HG02981 (cell line): ENCODE results near the gene SLC12A6.
A peak's percentile ranks its signal among the peaks of the same experiment; 100 is the strongest.
"Not testable (repeated sequence)": the region's sequence is repeated elsewhere in the genome, so short reads cannot be mapped to it uniquely, and the experiment has no call there.

Source experiments
- ATAC-seq: cut with Tn5 transposase; IDR thresholded peaks from one replicate; pipeline ENCODE4 v1.9.1; 2021; ENCODE audit warnings: mild to moderate bottlenecking, moderate library complexity; ENCODE audit not compliant: unreplicated experiment

Gene SLC12A6

DNA sequence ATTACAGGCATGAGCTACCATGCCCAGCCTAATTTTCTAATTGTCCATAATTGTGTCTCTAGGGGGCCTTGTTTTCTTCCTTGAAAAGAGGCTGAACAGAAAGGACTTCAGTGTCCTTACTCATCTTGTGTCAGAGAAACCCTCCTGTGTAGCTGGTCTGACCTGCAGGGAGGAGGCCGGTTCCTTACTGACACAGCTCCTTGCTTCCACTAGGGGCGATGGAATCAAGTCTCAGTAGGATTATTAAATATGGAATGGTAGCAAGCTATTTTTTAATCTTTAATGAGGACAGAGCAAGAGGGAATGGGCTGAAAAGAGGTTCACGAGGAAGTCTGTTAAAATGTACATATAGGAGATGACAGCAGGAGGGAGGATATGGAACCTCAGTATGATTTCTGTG lies 20.8 kb upstream of the SLC12A6 start:
- ATAC-seq = no peak

DNA sequence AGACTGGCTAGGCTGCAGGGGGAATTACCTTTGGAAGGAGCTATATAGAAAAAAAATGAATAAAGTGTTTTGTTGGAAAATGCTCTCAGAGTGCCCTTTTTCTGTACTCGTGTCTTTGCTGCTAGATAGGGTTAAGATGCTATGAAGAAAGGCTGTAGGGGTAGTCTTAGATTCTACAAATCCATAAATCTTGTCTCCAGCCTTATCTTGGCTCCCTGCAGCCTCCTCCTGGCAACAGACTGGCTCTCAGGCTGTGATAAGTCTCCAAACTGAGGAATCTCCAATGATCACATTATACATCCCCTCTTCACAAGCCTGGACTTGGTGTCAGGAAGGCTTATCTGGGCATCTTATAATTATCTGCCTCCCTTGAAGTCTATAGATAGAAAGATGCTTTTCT lies 20.1 kb upstream of the SLC12A6 start:
- ATAC-seq = no peak

DNA sequence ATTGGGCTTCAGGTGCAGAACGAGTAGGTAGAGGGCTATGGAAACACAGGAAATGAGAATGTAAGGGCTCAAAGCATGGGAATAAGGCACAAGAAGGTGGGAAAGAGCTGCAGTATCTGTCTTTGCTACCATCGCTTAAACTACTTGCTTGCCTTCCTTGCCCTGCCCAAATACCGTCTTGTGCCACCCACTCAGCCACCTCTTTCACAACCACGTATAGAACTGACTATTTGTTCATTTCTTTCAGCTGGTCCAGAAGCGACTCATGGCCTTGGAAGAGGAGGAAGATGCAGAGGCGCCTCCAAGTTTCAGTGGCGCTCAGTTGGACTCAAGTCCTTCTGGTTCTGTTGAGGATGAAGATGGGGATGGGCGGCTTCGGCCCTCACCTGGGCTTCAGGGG lies 17.7 kb upstream of the SLC12A6 start:
- no peak for ATAC-seq

DNA sequence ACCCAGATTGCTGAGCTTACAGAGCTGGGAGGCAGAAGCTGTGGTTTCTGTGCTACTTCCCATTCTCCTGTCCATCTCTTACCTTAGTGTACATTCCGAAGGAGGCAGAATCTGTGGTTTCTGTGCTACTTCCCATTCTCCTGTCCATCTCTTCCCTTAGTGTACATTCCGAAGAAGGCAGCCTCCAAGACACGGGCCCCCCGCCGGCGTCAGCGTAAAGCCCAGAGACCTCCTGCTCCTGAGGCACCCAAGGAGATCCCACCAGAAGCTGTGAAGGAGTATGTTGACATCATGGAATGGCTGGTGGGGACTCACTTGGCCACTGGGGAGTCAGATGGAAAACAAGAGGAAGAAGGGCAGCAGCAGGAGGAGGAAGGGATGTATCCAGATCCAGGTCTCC lies 16.7 kb upstream of the SLC12A6 start:
- no peak for ATAC-seq

DNA sequence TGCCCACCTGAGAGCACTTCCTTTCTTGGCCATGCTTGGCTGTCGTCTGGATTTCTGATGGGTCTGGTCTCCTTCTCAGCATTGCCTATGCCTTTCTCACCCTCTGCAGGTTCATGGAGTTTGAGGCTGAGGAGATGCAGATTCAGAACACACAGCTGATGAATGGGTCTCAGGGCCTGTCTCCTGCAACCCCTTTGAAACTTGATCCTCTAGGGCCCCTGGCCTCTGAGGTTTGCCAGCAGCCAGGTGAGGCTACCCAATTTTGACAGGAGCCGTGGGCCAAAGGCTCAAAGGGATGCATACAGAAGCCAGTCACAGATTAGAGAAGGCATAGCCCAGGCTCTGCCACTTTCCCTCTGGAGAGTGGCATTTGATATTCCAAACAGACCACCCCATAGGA lies 16.0 kb upstream of the SLC12A6 start:
- no peak for ATAC-seq

DNA sequence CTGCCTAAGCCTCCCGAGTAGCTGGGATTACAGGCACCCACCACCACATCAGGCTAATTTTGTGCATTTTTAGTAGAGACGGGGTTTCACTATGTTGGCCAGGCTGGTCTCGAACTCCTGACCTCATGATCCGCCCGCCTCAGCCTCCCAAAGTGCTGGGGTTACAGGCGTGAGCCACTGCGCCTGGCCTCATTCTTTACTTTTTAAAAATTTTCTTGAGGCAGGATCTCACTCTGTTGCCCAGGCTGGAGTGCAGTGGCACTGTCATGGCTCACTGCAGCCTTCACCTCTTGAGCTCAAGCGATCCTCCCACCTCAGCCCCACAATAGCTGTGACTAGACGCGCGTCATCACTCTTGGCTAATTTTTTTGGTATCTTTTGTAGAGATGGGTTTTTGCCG lies 15.4 kb upstream of the SLC12A6 start:
- ATAC-seq = not testable (repeated sequence)

DNA sequence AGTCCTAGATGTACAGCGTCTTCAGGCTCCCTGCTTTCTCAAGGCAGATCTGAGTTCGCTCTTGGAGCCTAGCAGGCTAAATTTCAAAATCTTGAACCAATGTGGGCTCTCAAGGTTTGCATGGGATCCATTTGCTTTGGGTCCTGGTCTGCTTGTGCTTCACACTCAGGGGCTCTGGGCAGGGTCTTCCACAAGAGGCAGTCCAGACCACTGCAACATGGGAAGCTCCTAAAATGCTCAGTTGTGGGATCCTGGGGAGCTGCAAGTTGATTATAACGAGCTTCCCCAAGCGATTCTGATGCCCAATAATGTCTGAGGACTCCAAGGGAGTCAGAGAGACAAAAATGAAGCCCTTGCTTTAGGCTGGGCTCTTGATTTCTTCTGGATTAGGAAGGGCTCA lies 12.2 kb upstream of the SLC12A6 start:
- no peak for ATAC-seq

DNA sequence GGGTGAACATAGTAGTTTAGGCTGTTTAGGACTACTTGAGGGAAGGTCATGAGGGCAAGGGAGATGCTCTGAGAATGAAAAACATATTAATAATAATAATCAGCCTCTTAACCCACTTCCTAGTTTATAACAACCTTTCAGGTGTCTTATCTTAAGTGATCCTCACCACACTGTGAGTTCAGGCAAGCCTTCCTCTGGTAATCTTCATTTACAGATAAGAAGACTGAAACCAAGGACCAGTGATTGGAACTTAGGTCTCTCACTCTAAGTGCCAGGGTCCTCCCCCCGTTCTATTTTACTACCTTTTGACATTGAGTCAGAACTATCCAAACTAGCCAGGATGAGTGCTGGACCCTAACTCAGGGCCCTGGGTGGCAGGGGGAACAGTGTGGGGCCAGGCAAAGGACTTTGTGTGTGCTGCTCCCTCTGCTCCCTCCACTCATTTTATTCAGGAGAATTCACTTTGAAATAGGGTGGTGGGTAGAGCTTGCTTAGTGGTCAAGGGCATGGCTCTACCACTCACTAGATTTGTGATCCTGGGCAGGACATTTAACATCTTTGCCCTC lies 11.2 kb upstream of the SLC12A6 start:
- no peak for ATAC-seq

DNA sequence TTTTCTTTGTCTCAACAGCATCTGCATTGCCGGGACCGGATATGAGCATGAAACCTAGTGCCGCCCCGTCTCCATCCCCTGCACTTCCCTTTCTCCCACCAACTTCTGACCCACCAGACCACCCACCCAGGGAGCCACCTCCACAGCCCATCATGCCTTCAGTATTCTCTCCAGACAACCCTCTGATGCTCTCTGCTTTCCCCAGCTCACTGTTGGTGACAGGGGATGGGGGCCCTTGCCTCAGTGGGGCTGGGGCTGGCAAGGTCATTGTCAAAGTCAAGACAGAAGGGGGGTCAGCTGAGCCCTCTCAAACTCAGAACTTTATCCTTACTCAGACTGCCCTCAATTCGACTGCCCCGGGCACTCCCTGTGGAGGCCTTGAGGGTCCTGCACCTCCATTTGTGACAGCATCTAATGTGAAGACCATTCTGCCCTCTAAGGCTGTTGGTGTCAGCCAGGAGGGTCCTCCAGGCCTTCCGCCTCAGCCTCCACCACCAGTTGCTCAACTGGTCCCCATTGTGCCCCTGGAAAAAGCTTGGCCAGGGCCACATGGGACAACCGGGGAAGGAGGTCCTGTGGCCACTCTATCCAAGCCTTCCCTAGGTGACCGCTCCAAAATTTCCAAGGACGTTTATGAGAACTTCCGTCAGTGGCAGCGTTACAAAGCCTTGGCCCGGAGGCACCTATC lies 10.5 kb upstream of the SLC12A6 start:
- no peak for ATAC-seq

DNA sequence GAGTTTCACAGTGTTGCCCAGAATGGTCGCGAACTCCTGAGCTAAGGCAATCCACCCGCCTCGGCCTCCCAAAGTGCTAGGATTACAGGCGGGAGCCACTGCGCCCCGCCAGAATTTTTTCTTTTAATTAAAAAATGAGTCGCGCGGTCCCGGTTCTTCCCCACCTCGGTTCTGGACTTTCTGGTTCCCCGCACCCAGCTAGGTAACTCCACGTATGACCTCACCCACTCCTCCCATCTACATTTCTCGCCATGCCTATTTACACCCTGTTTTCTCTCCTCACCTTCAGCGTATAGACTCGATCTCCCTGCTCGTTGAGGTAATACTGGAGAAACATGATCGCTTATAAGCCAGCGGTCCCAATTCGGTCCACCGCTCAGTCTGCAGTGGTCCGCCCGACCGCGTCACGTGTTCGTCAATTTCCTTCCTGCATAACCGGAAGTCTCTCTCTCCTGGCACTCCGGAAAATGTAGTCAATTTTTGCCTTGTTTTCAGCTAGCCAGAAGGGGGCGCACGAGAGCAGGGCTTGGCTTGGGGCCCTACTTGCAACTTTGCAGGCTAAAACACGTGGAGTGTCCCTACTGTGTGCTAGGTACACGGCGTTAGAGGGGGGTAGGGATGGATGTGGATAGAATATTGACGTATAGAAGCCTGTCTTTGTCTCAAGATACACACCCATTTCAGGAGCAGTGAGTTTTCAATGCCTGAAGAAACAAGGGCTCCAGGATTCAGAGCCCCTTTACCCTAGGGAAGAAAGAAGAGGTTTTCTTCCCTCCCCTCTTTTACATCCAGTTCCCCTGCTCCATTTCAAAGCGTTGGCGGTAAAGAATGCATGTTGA lies 5.4 kb upstream of the SLC12A6 start, which contains the start of the genes NOP10 and NUTM1:
Gene NOP10 (minus strand): TSS at position 400 of the 839 bp plus-strand sequence. CDS start 63 bp downstream, at position 337.
Gene NUTM1 (plus strand): TSS at position 579 of the 839 bp plus-strand sequence. CDS start 382 bp downstream, outside the sequence.
- peak; percentile 90 for ATAC-seq

DNA sequence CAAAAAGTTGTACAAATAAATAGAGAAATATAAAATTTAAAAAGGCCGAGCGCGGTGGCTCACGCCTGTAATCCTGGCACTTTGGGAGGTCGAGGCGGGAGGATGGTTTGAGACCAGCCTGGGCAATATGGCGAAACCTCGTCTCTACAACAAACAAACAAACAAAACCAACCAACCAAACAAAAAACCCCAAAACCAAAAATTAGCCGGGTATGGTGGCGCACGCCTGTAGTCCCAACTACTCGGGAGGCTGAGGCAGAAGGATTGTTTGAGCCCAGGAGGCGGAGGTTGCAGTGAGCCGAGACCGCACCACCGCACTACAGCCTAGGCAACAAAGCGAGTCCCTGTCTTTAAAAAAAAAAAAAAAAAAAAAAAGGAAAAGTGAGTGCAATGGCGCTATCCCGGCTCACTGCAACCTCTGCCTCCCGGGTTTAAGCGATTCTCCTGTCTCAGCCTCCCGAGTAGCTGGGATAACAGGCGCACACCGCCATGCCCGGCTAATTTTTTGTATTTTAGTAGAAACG lies 4.7 kb upstream of the SLC12A6 start:
- ATAC-seq = not testable (repeated sequence)

DNA sequence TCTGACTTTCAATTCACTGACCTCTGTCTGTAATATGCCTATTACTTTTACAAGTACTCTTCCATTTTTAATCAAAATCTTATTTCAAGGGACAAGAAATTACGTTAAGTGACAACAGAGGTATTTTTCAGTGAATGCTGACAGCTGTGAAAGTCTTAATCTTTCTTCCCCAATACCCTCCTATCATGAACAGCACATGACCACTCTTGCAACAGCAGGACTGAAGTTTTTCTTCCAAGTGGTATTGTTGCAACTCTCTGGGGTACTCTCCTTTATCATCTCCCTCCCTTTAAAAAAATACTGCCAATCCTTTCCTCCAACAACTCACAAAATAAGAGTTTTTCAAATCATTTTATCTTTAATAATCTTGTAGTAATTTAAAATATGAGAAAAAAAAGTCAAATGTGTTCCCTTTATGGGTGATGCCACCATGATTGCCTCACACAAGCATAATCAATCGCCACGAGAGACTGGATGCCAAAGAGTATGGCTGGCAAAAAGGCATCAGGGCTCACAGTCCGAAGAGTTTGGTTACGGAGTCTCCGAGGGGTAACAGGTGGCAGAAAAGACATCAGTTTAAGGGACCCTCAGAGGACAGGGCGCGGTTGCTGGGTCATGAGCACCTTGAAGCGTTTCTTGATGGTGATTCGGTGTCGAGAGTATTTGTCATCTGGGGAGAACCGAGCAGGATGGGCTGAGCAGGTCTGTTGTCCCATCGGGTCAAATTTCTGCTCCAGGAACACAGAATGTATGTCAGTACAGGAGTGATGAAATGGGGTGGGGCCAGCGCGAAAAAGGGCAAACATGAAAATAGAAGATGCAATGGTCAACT lies 4.0 kb upstream of the SLC12A6 start:
- no peak for ATAC-seq

DNA sequence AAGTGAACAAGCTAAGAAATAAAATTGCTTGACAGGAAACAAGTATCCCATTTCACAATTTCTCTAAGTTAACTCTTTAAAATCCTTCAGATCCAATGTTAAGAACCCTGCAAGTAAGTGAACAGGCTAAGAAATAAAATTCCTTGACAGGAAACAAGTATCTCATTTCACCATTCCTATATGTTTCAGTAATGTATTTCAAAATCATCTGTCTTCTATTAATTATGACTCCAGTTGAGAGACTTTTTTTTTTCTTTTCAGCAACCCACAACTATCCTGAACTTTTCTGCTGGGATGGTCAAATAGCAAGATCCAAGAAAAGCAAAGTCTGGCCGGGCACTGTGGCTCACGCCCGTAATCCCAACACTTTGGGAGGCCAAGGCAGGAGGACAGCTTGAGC lies 2.4 kb upstream of the SLC12A6 start:
- no peak for ATAC-seq

DNA sequence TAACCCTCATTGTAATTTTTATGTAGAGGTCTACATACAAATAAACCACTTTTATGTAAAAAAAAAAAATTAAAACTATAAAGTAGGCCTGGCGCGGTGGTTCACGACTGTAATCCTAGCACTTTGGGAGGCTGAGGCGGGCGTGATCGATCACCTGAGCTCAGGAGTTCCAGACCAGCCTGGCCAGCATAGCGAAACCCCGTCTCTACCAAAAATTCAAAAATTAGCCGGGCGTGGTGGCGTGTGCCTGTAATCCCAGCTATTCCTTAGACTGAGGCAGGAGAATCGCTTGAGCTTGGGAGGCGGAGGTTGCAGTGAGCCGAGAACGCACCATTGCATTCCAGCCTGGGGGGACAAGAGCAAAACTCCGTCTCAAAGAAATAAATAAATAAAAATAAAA lies 766 bp upstream of the SLC12A6 start:
- no peak for ATAC-seq

DNA sequence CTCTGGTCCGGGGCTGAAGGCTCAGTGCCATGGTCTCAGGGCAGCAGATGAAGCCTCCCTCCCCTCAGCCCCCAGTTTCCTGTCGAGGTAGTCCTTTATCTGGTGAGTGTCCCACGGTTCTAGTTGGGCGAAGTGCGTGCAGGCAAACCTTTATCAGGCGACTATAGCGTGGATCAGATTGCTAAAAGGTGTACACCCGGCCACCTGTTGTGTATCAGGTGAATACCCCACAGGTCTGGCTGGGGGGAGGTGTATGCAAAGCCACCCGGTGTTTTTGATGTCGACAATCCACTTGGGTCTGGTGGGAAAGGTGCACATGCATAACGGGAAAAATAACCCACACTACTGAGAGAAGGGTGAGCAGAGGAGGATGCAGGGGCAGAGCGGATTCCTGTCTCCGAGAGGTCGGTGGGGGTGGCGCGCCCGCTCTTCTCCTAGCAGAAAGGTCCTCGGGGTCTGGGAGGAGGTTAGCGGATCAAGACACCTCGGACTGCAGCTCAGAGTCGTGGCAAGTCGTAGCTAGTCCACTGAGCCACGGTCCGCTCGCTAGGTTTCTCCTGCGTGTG lies 507 bp downstream of the SLC12A6 start:
- ATAC-seq = peak; percentile 3

DNA sequence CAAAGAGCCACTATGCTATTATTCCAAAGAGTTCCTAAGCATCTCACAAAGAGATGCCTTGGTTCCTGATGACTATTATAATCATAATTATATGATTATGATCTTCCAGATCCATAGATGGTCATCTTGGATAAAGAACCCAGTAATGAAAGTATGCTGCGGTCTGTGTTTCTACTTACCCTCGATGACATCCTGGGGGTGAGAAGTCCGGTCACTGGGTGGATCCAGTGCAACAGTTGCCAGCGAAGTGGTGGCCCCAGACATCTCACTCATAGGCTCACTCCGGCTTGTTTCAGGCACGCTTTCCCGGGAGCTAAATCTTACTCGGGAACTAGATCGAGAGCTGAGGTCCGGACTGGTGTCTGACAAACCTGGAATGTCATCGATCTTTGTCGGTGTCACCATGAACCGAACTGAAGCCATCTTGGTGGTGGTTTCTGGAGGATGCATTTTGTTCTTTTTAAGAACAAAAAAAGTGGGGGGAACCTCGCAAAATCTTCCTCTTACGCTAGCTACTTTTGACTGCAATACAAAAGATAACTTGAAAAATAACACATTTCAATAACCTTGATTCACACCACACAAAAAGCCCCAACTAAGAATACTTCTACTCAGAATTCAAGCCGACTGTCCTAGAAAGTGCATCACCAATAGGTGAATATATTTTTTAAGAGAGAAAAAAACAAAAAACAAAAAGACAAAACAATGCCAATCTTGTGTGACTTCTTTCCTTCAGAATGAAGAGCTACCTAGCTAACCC lies 1.2 kb downstream of the SLC12A6 start:
- ATAC-seq = no peak

DNA sequence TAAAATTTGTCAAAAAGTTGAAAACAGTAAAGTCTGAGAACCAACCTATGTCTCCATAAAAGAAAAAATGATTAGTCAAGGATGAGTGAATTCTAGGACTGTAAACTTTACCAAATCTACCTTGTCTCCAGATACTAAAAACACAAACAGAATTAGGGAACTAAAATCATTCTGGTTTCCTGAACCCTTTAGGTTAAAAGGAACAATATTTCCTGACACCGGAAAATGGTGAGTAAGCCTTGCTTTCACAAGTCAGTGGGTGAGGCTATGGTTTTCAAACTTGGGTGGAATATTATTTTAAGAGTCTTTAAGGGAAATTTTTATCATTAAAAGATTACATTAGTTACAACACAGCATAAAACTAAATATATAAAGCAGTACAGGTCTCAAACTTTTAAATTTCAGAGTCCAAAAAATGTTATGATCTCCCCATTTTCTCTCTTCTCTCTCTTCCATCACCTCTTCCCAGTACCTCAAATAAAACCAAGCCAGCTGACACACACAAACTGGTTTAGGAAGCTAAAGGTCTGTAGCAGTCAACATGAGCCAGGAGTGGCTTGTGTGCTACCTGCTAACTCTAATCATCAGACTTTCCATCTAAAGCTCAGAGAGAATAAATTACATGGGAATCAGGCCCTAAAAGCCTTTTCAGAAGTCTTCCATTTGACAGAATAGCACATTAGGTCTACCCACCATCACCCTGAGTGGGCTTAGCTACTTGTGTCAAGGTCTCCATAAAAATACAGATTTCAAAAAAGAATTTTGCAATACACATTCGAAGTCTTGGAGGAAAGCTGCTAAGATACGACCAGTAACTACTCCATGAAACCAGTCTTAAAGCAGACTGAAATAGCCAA lies 2.2 kb downstream of the SLC12A6 start:
- no peak for ATAC-seq

DNA sequence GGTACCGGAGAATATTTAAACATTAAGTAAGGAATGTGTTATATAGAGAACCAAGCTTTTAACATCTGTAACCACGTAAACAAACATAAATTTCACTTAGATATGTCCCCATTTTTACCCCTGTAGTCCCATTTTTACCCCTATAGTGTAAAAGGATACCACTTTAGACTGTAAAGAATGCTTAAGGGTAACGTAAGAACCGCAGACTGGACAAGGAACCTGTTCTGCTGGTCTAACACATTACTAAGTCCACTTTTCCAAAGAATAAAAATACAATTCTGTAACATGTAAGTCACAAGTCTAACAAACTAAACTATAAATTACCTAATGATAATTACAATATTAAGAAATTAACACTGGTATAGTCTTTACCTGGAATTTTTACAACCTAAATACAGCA lies 2.9 kb downstream of the SLC12A6 start:
- no peak for ATAC-seq
